Lower leg skin (tissue), 4 donors: Measurements from ENCODE around the gene RGS11. TPM values are rescaled to one million over a fixed set of nuclear protein-coding genes. Genes with fewer than 3 reads are reported as not detected.

Experiments
- DNase-seq, 2 donors: peaks; one replicate each; pipeline ENCODE4 v3.0.0-alpha.2; 2019; ENCODE audit warnings: low spot score in 2 of 2
- H3K4me3 ChIP-seq: fragments of 200-600 bp; sonication (generic); 2 replicates; pipeline ENCODE4 v1.5.1; 2017; ENCODE audit warnings: mild to moderate bottlenecking, low read depth; ENCODE audit not compliant: poor library complexity, severe bottlenecking
- CTCF ChIP-seq, 3 donors: fragments of 450-650 bp; IDR thresholded peaks; one replicate each; pipeline ENCODE4 v1.5.1; 2016; ENCODE audit warnings: antibody characterized with exemption in 3 of 3, mild to moderate bottlenecking in 3 of 3, moderate library complexity in 2 of 3
- POLR2A ChIP-seq, 2 donors: fragments of 450-650 bp; IDR thresholded peaks; one replicate each; pipeline ENCODE4 v1.6.1; 2016 to 2017; ENCODE audit warnings: antibody characterized with exemption in 2 of 2, mild to moderate bottlenecking in 1 of 2, moderate library complexity in 1 of 2
- WGBS, 2 donors: methylation state at CpG; one replicate each; pipeline ENCODE4 v1.1.5; 2018; 5-methylcytosine and 5-hydroxymethylcytosine counted together
- intact Hi-C: fragments of 100-400 bp; cut with DNase I; formaldehyde crosslinking; loops from one replicate; pipeline ENCODE4 v1.15.0; 2023; ENCODE audit warnings: low total_unique reads
- total RNA-seq, 4 donors: library from RNA; depleted of rRNA; stranded (reverse); fragments of >200 nt; gene quantifications; one replicate each; pipeline ENCODE4 v1.1.0, GENCODE V29; 2016

Gene RGS11
- total RNA-seq, 4 donors from 2014 or later: 0.08 to 2.7 (median 1.6) TPM

GRCh38 chr16:296276-296675 is 20.5 kb upstream of the RGS11 start:
- H3K4me3 ChIP-seq: no peak overlapping the region
- WGBS, 2 donors: 88 to 100% methylated on average over 2 to 13 of the region's 14 CpGs
- TF ChIP-seq CTCF (IDR thresholded peaks at IDR 0.05) (no peak), POLR2A (IDR thresholded peaks at IDR 0.05) (no peak)
- no peak for DNase-seq
- intact Hi-C loops: no loop called here

- intact Hi-C loops: no loop called here
- H3K4me3 ChIP-seq: no peak overlapping the region
- 91 to 96% methylated on average over 28 to 32 of the region's 32 CpGs for WGBS, 2 donors
- TF ChIP-seq CTCF (IDR thresholded peaks at IDR 0.05) (no peak), POLR2A (IDR thresholded peaks at IDR 0.05) (no peak)
- DNase-seq: no peak
Measured at GRCh38 chr16:293043-293775, 17.5 kb upstream of the RGS11 start.

GRCh38 chr16:291539-291938 is 15.8 kb upstream of the RGS11 start:
- intact Hi-C loops: no loop called here
- 88 to 95% methylated on average over 8 to 17 of the region's 17 CpGs for WGBS, 2 donors

GRCh38 chr16:290681-291405 is 15.1 kb upstream of the RGS11 start:
- intact Hi-C loops: no loop called here
- no peak for DNase-seq
- TF ChIP-seq POLR2A (IDR thresholded peaks at IDR 0.05): no peak
- no peak for TF ChIP-seq CTCF (IDR thresholded peaks at IDR 0.05)
- 92 to 94% methylated on average over 39 to 46 of the region's 50 CpGs for WGBS, 2 donors
- no peak overlapping the region for H3K4me3 ChIP-seq

More at GRCh38 chr16:291539-291938, 15.8 kb upstream of the RGS11 start:
- DNase-seq: no peak
- no peak overlapping the region for H3K4me3 ChIP-seq
- TF ChIP-seq CTCF (IDR thresholded peaks at IDR 0.05) (no peak), POLR2A (IDR thresholded peaks at IDR 0.05) (no peak)

GRCh38 chr16:290015-290680 is 14.4 kb upstream of the RGS11 start:
- intact Hi-C loops: no loop called here
- WGBS, 2 donors: 86 to 90% methylated on average over 20 to 25 of the region's 25 CpGs
- H3K4me3 ChIP-seq: no peak overlapping the region
- no peak for DNase-seq
- no peak for TF ChIP-seq CTCF (IDR thresholded peaks at IDR 0.05)
